Activated CD4-positive, alpha-beta T cell treated with anti-CD3 and anti-CD28 coated beads, Interleukin-2, amount 10 ng/mL, durations not matched to agents 24 days and 14 days (primary cell): ENCODE data around the gene ARSG. TPM values are rescaled to one million over a fixed set of nuclear protein-coding genes. Genes with fewer than 3 reads are reported as not detected.
A peak's percentile ranks its signal among the peaks of the same experiment; 100 is the strongest.
"Not testable (repeated sequence)": the region's sequence is repeated elsewhere in the genome, so short reads cannot be mapped to it uniquely, and the experiment has no call there.

Experiments used
- DNase-seq: peaks from one replicate; pipeline ENCODE4 v3.0.0; 2022
- H3K27ac Mint-ChIP-seq: one replicate; pipeline ENCODE4 v1.8.0; 2022; ENCODE audit warnings: mild to moderate bottlenecking, mixed read lengths
- H3K27me3 Mint-ChIP-seq: one replicate; pipeline ENCODE4 v1.8.0; 2022; ENCODE audit warnings: mixed read lengths
- H3K36me3 Mint-ChIP-seq: one replicate; pipeline ENCODE4 v1.8.0; 2022; ENCODE audit warnings: low read depth, mild to moderate bottlenecking, mixed read lengths
- H3K4me1 Mint-ChIP-seq: one replicate; pipeline ENCODE4 v1.8.0; 2021; ENCODE audit warnings: mixed read lengths
- H3K4me3 Mint-ChIP-seq: one replicate; pipeline ENCODE4 v1.8.0; 2022; ENCODE audit warnings: mild to moderate bottlenecking, moderate library complexity, mixed read lengths
- H3K9me3 Mint-ChIP-seq: one replicate; pipeline ENCODE4 v1.8.0; 2021; ENCODE audit warnings: mixed read lengths
- intact Hi-C: fragments of 100-400 bp; cut with micrococcal nuclease; formaldehyde crosslinking; loops from one replicate; pipeline ENCODE4 v1.15.1; 2023
- total RNA-seq: library from RNA; stranded (reverse); gene quantifications from 2 replicates; pipeline ENCODE4 v1.2.3, GENCODE V29; 2022

The ARSG gene
- total RNA-seq, 1 donor from 2014 or later = 5.6 TPM

GRCh38 chr17:68258890-68259647, 32.2 kb upstream of the ARSG start:
- Mint-ChIP-seq H3K36me3 (peaks cover 31% of the 10 kb centered on the region), H3K4me1 (peaks cover 65% of the 10 kb centered on the region), H3K27ac (peak overlapping the region; percentile 86), H3K4me3 (peak overlapping the region; percentile 79)
- H3K9me3 Mint-ChIP-seq, H3K27me3 Mint-ChIP-seq: not testable (repeated sequence)
- intact Hi-C loops = loop anchor here (1.0 to 2.0 kb wide), 2 partner anchors 10 to 32 kb away; partner anchors contain the start of genes ARSG and SLC16A6
- DNase-seq = peak; percentile 94

DNA sequence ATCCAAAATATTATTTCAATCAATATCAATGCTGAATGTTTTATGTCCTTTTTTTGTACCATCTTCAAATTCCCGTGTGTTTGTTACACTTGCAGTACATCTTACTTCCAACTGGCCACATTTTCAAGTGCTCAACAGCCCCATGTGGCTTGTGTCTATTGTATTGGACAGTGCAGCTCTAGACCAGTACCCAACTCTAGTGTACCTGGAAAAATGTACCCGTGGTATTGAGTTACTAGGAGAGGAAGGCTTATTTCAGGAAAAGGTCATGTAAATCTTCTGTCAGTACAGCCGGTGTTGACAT, 31.7 kb upstream of the ARSG start:
- H3K4me3 Mint-ChIP-seq = peak overlapping the region; percentile 79
- H3K9me3 Mint-ChIP-seq, H3K27me3 Mint-ChIP-seq, DNase-seq: not testable (repeated sequence)
- H3K4me1 Mint-ChIP-seq = peaks cover 62% of the 10 kb centered on the region
- peak overlapping the region; percentile 86 for H3K27ac Mint-ChIP-seq
- H3K36me3 Mint-ChIP-seq = peaks cover 28% of the 10 kb centered on the region
- intact Hi-C loops = loop anchor here (2.0 kb wide), 1 partner anchor 31 kb away; the partner anchor contains the start of genes ARSG and SLC16A6

DNA sequence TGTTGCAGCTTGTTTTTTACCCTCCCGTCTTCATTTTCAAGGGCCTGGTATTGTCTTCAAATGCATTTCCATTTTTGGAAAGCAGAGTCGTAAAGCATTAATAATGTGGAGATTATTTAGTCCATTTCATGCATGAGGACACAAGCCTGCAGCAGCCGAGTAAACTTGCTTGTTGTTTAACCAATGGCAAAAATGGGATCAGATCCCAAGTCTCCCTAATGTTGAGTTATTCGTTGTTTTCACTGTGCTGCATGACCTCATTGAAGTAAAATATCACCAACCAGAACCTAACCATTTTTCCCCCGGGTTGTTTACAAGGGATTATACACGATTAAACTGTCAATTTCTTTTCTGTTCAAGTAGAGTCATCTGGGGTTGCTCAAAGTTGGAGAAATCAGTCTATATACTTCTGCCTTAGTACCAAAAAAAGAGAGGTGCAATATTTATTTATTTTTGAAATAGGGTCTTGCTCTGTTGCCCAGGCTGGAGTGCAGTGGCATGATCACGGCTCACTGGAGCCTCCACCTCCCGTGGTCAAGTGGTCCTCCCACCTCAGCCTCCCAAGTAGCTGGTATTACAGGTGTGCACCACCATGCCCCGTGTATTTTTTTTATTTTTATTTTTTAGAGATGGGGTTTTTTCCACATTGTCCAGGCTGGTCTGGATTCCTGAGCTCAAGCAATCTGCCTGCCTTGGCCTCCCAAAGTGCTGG, 31.1 kb upstream of the ARSG start:
- intact Hi-C loops = no loop called here
- H3K27me3 Mint-ChIP-seq = no peaks in the 10 kb centered on the region
- peaks cover 22% of the 10 kb centered on the region for H3K36me3 Mint-ChIP-seq
- peaks cover 56% of the 10 kb centered on the region for H3K4me1 Mint-ChIP-seq
- H3K9me3 Mint-ChIP-seq = no peaks in the 10 kb centered on the region
- H3K27ac Mint-ChIP-seq = peak overlapping the region; percentile 86
- no peak for DNase-seq
- peak overlapping the region; percentile 79 for H3K4me3 Mint-ChIP-seq

DNA sequence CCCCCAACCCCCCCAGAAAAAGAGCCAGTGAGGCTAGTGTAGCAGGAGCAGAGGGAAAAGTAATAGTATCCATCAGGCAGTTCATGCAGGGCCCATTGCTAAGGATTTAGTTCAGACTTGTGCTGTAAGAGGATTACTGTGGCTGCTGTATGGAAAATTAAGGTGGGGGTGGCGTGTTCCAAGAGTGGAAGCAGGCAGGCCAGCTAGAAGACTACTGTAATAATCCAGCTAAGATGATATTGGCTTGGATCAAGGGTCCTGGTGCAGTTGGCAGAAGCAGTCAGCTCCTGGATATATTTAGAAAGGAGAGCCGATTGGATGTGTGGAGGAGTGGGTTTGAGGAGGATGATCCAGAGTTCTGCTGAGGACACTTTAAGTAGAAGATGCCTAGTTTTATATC, 28.8 kb upstream of the ARSG start:
- H3K27ac Mint-ChIP-seq, H3K4me3 Mint-ChIP-seq, H3K9me3 Mint-ChIP-seq, DNase-seq, H3K36me3 Mint-ChIP-seq, intact Hi-C loops, H3K27me3 Mint-ChIP-seq: not testable (repeated sequence)
- H3K4me1 Mint-ChIP-seq = peaks cover 36% of the 10 kb centered on the region

DNA sequence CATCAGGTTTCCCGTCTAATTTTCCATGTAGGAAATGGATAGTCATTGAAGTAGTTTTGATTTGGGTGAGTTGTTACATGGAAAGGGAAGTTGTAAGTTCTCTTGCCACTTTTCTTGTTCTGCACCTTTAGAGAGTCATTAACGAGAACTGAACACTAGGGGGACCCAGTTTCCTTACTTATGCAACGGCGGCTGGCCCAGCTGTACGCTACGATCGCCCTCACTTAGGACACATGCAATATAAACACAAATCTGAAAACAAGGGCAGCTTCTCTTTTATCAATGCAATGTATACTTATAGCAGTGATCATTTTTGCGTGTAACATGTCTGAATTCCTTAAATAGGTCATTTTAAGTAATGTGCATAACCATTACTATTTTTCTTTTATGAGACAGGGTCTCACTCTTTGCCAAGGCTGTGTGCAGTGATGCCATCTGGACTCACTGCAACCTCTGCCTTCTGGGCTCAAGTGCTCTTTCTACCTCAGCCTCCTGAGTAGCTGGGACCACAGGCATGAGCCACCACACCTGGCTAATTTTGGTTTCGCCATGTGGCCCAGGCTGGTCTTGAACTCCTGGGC, 28.1 kb upstream of the ARSG start:
- peak; percentile 81 for DNase-seq
- intact Hi-C loops = loop anchor here (1.0 kb wide), 2 partner anchors 173 to 200 kb away; no protein-coding TSS in a partner anchor
- Mint-ChIP-seq H3K4me1 (peaks cover 29% of the 10 kb centered on the region), H3K27ac (peak overlapping the region; percentile 29)
- H3K27me3 Mint-ChIP-seq, H3K9me3 Mint-ChIP-seq, H3K4me3 Mint-ChIP-seq, H3K36me3 Mint-ChIP-seq: not testable (repeated sequence)

DNA sequence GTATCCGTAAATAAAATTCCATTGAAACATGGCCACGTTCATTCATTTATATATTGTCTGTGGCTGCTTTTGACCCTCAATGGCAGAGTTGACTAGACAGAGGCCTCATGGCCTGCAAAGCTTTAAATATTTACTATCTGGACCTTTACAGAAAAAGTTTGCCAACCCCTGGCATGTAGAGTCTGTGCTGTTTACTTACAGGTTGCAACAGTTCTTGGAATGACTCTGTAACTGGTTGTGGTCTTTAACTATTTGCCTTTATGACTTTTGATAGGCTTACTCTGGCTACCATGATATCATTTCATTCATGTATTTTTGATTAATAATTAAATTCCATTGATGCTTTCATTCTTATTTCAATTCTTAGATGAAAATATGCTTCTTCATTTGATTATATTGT, 25.5 kb upstream of the ARSG start:
- H3K36me3 Mint-ChIP-seq, H3K4me3 Mint-ChIP-seq, H3K27ac Mint-ChIP-seq, H3K27me3 Mint-ChIP-seq, DNase-seq, intact Hi-C loops, H3K9me3 Mint-ChIP-seq: not testable (repeated sequence)
- peaks cover 16% of the 10 kb centered on the region for H3K4me1 Mint-ChIP-seq

GRCh38 chr17:68273722-68274121, 17.6 kb upstream of the ARSG start:
- peaks cover 4% of the 10 kb centered on the region for H3K9me3 Mint-ChIP-seq
- no peak overlapping the region for H3K4me3 Mint-ChIP-seq
- no peak overlapping the region for H3K27ac Mint-ChIP-seq

DNA sequence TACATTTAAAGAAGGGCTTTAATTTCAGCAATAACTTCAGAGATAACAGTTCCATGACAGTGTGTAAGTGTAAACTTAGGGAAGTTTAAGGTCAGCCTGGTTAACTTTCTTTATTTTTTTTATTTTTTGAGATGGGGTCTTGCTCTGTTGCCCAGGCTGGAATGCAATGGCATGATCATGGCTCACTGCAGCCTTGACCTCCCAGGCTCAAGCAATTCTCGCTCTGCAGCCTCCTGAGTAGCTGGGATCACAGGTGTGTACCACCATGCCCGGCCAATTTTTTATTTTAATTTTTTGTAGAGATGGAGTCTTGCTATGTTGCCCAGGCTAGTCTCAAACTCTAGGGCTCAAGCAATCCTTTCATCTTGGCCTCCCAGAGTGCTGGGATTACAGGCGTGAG, 15.0 kb upstream of the ARSG start:
- H3K27me3 Mint-ChIP-seq, H3K4me3 Mint-ChIP-seq, H3K27ac Mint-ChIP-seq, DNase-seq, H3K4me1 Mint-ChIP-seq, H3K9me3 Mint-ChIP-seq, intact Hi-C loops: not testable (repeated sequence)
- H3K36me3 Mint-ChIP-seq = peaks cover 34% of the 10 kb centered on the region

More at GRCh38 chr17:68273722-68274121, 17.6 kb upstream of the ARSG start:
- Mint-ChIP-seq H3K4me1 (no peaks in the 10 kb centered on the region), H3K27me3 (no peaks in the 10 kb centered on the region), H3K36me3 (peaks cover 26% of the 10 kb centered on the region)
- intact Hi-C loops = no loop called here
- DNase-seq = no peak

GRCh38 chr17:68277807-68278206, 13.5 kb upstream of the ARSG start:
- Mint-ChIP-seq H3K4me3 (no peak overlapping the region), H3K4me1 (peaks cover 2% of the 10 kb centered on the region), H3K27me3 (no peaks in the 10 kb centered on the region), H3K27ac (no peak overlapping the region), H3K9me3 (peaks cover 4% of the 10 kb centered on the region), H3K36me3 (peaks cover 36% of the 10 kb centered on the region)
- intact Hi-C loops = no loop called here
- DNase-seq = no peak

DNA sequence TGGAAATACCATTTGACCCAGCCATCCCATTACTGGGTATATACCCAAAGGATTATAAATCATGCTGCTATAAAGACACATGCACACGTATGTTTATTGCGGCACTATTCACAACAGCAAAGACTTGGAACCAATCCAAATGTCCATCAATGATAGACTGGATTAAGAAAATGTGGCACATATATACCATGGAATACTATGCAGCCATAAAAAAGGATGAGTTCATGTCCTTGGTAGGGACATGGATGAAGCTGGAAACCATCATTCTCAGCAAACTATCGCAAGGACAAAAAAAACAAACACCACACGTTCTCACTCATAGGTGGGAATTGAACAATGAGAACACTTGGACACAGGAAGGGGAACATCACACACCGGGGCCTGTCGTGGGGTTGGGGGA, 9.3 kb upstream of the ARSG start:
- peaks cover 30% of the 10 kb centered on the region for H3K36me3 Mint-ChIP-seq
- H3K27me3 Mint-ChIP-seq, H3K27ac Mint-ChIP-seq, intact Hi-C loops, H3K4me3 Mint-ChIP-seq, DNase-seq, H3K9me3 Mint-ChIP-seq, H3K4me1 Mint-ChIP-seq: not testable (repeated sequence)

DNA sequence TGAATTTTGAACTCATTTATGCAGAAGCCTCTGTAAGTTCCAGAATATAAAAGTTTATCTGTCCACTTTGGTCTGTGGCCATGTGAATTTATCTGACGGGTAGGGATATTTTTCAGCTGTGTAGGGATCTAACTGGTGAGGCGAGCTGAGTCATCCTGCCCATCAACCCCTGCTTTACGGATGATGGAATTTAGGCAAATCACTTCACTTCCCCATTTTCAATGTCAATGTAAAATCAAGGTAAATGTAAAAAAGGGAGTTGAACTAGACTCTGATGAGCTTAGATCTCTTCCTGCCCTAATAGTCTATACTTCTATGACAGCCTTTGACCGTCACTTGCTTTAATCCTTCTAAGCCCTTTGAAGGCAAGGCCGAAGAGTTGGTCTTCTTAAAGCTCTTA, 2.9 kb upstream of the ARSG start:
- Mint-ChIP-seq H3K4me1 (peaks cover 34% of the 10 kb centered on the region), H3K36me3 (peaks cover 2% of the 10 kb centered on the region), H3K27ac (no peak overlapping the region), H3K9me3 (no peaks in the 10 kb centered on the region), H3K27me3 (no peaks in the 10 kb centered on the region), H3K4me3 (no peak overlapping the region)
- intact Hi-C loops = no loop called here
- DNase-seq = no peak

DNA sequence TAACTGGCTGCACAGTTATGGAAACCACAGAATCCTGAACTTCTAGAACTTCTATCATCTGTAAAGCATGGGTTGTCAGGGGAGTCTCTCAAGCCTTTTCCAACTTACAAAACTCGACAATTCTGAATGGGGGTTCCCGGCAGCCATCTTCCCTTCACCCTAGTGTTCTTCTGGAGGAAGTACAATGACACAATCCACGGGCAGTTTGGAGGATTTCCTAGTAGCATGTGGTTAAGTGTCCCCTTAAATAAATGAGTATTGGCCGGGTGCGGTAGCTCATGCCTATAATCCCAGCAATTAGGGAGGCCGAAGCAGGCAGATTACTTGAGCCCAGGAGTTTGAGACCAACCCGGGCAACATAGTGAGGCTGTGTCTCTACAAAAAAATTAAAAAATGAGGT, 2.5 kb upstream of the ARSG start:
- H3K9me3 Mint-ChIP-seq = no peaks in the 10 kb centered on the region
- H3K27ac Mint-ChIP-seq = no peak overlapping the region
- H3K27me3 Mint-ChIP-seq = no peaks in the 10 kb centered on the region
- no peak for DNase-seq
- H3K4me3 Mint-ChIP-seq = peak overlapping the region; percentile 3
- H3K4me1 Mint-ChIP-seq = peaks cover 34% of the 10 kb centered on the region
- H3K36me3 Mint-ChIP-seq = peaks cover 2% of the 10 kb centered on the region
- intact Hi-C loops = no loop called here

DNA sequence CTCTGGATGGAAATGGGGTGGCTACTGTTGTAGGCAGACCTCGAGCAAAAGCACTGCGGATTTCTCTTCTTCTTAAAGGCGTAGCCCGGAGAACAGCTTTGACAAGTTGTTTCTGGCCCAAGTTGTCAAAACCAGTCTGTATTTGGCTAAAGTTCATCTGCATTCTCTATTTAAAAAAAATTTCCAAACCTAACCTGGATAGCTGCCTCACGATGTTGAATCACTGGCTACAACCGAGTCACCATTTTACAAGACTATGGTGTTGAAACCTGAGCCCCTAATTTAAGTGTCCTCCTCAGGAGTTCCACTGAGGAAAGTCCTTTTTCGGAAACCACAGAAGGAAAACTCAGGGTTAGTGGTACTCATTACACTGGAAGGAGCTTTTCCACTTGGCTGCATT, 1.8 kb upstream of the ARSG start:
- Mint-ChIP-seq H3K4me3 (peak overlapping the region; percentile 98), H3K27ac (no peak overlapping the region), H3K36me3 (peaks cover 2% of the 10 kb centered on the region), H3K27me3 (no peaks in the 10 kb centered on the region), H3K9me3 (no peaks in the 10 kb centered on the region), H3K4me1 (peaks cover 38% of the 10 kb centered on the region)
- intact Hi-C loops = no loop called here
- DNase-seq = no peak

DNA sequence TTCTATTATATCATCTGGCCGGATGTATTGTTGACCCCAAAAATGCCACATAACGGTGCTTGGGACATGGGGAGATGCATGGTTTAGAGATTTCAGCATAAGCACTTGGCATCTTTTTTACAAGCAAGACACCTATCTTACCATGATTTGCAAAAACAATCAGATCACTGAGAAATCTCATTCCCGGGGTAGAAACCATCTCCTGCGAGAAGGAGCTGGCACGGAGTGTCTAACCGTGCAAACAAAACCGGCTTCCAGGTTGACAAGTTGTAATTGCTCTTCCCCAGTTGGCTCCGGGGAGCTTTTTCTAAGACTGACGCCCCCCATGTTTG, 1.4 kb upstream of the ARSG start:
- H3K9me3 Mint-ChIP-seq = no peaks in the 10 kb centered on the region
- DNase-seq = no peak
- peak overlapping the region; percentile 98 for H3K4me3 Mint-ChIP-seq
- intact Hi-C loops = loop anchor here (2.0 to 10.0 kb wide), 5 partner anchors 31 to 1035 kb away; partner anchors contain the start of genes ABCA5 and PRKAR1A
- peak overlapping the region; percentile 98 for H3K27ac Mint-ChIP-seq
- peaks cover 2% of the 10 kb centered on the region for H3K36me3 Mint-ChIP-seq
- H3K4me1 Mint-ChIP-seq = peaks cover 42% of the 10 kb centered on the region
- H3K27me3 Mint-ChIP-seq = peaks cover 1% of the 10 kb centered on the region
